HepG2 (cell line): ENCODE measurements around the gene DAB2IP. TPM values are rescaled to one million over a fixed set of nuclear protein-coding genes. Genes with fewer than 3 reads are reported as not detected.

ENCODE experiments used
- AKNA ChIP-seq: sonication (generic); formaldehyde crosslinking; IDR thresholded peaks from 2 replicates; pipeline ENCODE4 v1.4.0; 2020; ENCODE audit warnings: missing genetic modification reagents, borderline replicate concordance
- ETV5 ChIP-seq: IDR thresholded peaks from 2 replicates; pipeline ENCODE4 v1.6.1; 2018; ENCODE audit warnings: missing biosample characterization, missing genetic modification reagents, inconsistent platforms, borderline replicate concordance
- HDAC6 ChIP-seq: fragments of 200-600 bp; sonication (generic); IDR thresholded peaks from 2 replicates; pipeline ENCODE4 v1.7.0; 2017; ENCODE audit warnings: mild to moderate bottlenecking, antibody characterized with exemption, low read length, low read depth
- HNRNPL ChIP-seq: fragments of 200-400 bp; formaldehyde crosslinking; IDR thresholded peaks from 2 replicates; pipeline ENCODE4 v1.6.1; 2017; ENCODE audit warnings: mild to moderate bottlenecking, low read depth, low read length
- JDP2 ChIP-seq: sonication (generic); formaldehyde crosslinking; IDR thresholded peaks from 2 replicates; pipeline ENCODE4 v1.8.1; 2022; ENCODE audit warnings: missing genetic modification reagents, borderline replicate concordance
- KLF9 ChIP-seq: IDR thresholded peaks from 2 replicates; pipeline ENCODE4 v1.6.1; 2016; ENCODE audit warnings: low read depth
- NFIC ChIP-seq: IDR thresholded peaks from 2 replicates; pipeline ENCODE4 v1.6.1; 2012; ENCODE audit warnings: mild to moderate bottlenecking, low read length, inconsistent platforms
- NONO ChIP-seq, 2 experiments: fragments of 450-650 bp in 1 of 2; sonication (generic) in 1 of 2; formaldehyde crosslinking in 1 of 2; IDR thresholded peaks in 1 of 2; conservative IDR thresholded peaks in 1 of 2; 2 replicates each; pipeline versions ENCODE4 v1.6.1 to v1.8.0; 2017 to 2022; ENCODE audit warnings: mild to moderate bottlenecking in 1 of 2, missing genetic modification reagents in 1 of 2, moderate library complexity in 1 of 2
- NR2F6 ChIP-seq, 2 experiments: IDR thresholded peaks; 2 replicates each; pipeline ENCODE4 v1.6.1; 2016; ENCODE audit warnings: antibody characterized with exemption in 1 of 2, mild to moderate bottlenecking in 1 of 2
- PBX3 ChIP-seq: sonication (generic); formaldehyde crosslinking; IDR thresholded peaks from 2 replicates; pipeline ENCODE4 v1.8.1; 2023; ENCODE audit warnings: missing genetic modification reagents, inconsistent platforms, borderline replicate concordance
- POLR2AphosphoS5 ChIP-seq: IDR thresholded peaks from 2 replicates; pipeline ENCODE4 v1.6.1; 2012; ENCODE audit warnings: low read depth, low read length
- RAD51 ChIP-seq: fragments of 450-650 bp; IDR thresholded peaks from 2 replicates; pipeline ENCODE4 v1.6.1; 2016; ENCODE audit warnings: borderline replicate concordance
- SAFB2 ChIP-seq: sonication (generic); formaldehyde crosslinking; IDR thresholded peaks from 2 replicates; pipeline ENCODE4 v1.5.1; 2020; ENCODE audit warnings: missing genetic modification reagents, low read depth, mild to moderate bottlenecking, borderline replicate concordance
- SOX5 ChIP-seq: IDR thresholded peaks from 2 replicates; pipeline ENCODE4 v1.6.1; 2016; ENCODE audit warnings: borderline replicate concordance
- SOX6 ChIP-seq, 2 experiments: fragments of 450-650 bp in 1 of 2; sonication (generic) in 1 of 2; formaldehyde crosslinking in 1 of 2; IDR thresholded peaks; 2 replicates each; pipeline versions ENCODE4 v1.4.0 to v1.6.1; 2017 to 2020; ENCODE audit warnings: antibody characterized with exemption in 1 of 2, mild to moderate bottlenecking in 1 of 2, missing genetic modification reagents in 1 of 2
- SP5 ChIP-seq: IDR thresholded peaks from 2 replicates; pipeline ENCODE4 v1.6.1; 2016; ENCODE audit warnings: low read depth, borderline replicate concordance
- SRSF1 ChIP-seq: fragments of 200-400 bp; formaldehyde crosslinking; optimal IDR thresholded peaks from 2 replicates; pipeline ENCODE3; 2017; ENCODE audit warnings: mild to moderate bottlenecking, low read depth, low read length, moderate library complexity
- TAF1 ChIP-seq: sonication (generic); formaldehyde crosslinking; IDR thresholded peaks from 2 replicates; pipeline ENCODE4 v1.4.0; 2020; ENCODE audit warnings: missing genetic modification reagents
- TARDBP ChIP-seq: sonication (generic); formaldehyde crosslinking; IDR thresholded peaks from 2 replicates; pipeline ENCODE4 v1.8.0; 2022; ENCODE audit warnings: mild to moderate bottlenecking, missing genetic modification reagents
- TOE1 ChIP-seq: sonication (generic); formaldehyde crosslinking; IDR thresholded peaks from 2 replicates; pipeline ENCODE4 v1.4.0; 2020; ENCODE audit warnings: mild to moderate bottlenecking, missing genetic modification reagents
- ZFP82 ChIP-seq: sonication (generic); formaldehyde crosslinking; IDR thresholded peaks from 2 replicates; pipeline ENCODE4 v1.5.1; 2020; ENCODE audit warnings: mild to moderate bottlenecking, missing genetic modification reagents, borderline replicate concordance
- ZFX ChIP-seq: sonication (generic); formaldehyde crosslinking; IDR thresholded peaks from 2 replicates; pipeline ENCODE4 v1.4.0; 2020; ENCODE audit warnings: mild to moderate bottlenecking, low read depth, missing genetic modification reagents, moderate library complexity
- ZNF501 ChIP-seq: sonication (generic); formaldehyde crosslinking; IDR thresholded peaks from 2 replicates; pipeline ENCODE4 v1.5.1; 2020; ENCODE audit warnings: mild to moderate bottlenecking, moderate library complexity, missing genetic modification reagents
- ZNF614 ChIP-seq: IDR thresholded peaks from 2 replicates; pipeline ENCODE4 v1.6.1; 2018; ENCODE audit warnings: missing biosample characterization, missing genetic modification reagents, inconsistent platforms, borderline replicate concordance
- polyA plus RNA-seq, 8 experiments: library from polyadenylated mRNA; depleted of rRNA in 3 of 8; stranded (reverse) in 7 of 8; unstranded in 1 of 8; fragments of >200 nt; fragmentation: Illumina TruSeq in 4 of 8; extraction: Trizol in 4 of 8; gene quantifications; 2 replicates each; pipeline versions ENCODE4 v1.2.1 to v1.2.3, GENCODE V29; 2011 to 2016; ENCODE audit warnings: low read depth in 4 of 8, missing spikeins in 1 of 8, mixed read lengths in 1 of 8; ENCODE audit not compliant: insufficient read depth in 1 of 8
- total RNA-seq, 5 experiments: library from RNA; depleted of rRNA; stranded (reverse); fragments of >200 nt; fragmentation: Illumina TruSeq; extraction: Trizol; gene quantifications; 2 replicates each; pipeline ENCODE4 v1.2.3, GENCODE V29; 2016; ENCODE audit warnings: low read depth in 1 of 5

The DAB2IP gene
- total and polyA plus RNA-seq, 2 of the 13 experiments (the other 11 are each of a cell fraction or from before 2014, with no cell fraction given): 25.3 to 37.9 TPM

- TF ChIP-seq PBX3: no peak
- TF ChIP-seq SAFB2 (CRISPR knock-in tag): no peak
- no peak for TF ChIP-seq NR2F6 (IDR thresholded peaks at IDR 0.05)
- TF ChIP-seq NR2F6 (CRISPR knock-in tag; IDR thresholded peaks at IDR 0.05): 0 out of 2 replicates have a peak, but pooled peaks have one; percentile 34
- TF ChIP-seq SOX6 (IDR thresholded peaks at IDR 0.05): no peak
- TF ChIP-seq SOX6 (CRISPR knock-in tag; IDR thresholded peaks at IDR 0.05): peak; percentile 51; the same call in 1 of the 2 replicates
- TF ChIP-seq SP5 (CRISPR knock-in tag): 0 out of 2 replicates have a peak, but pooled peaks have one; percentile 12
- no peak for TF ChIP-seq AKNA (CRISPR knock-in tag)
- no peak for TF ChIP-seq KLF9 (CRISPR knock-in tag)
- no peak for TF ChIP-seq HDAC6
- TF ChIP-seq SOX5 (CRISPR knock-in tag): peak; percentile 22; the same call in 1 of the 2 replicates
- no peak for TF ChIP-seq ZNF614 (CRISPR knock-in tag)
- no peak for TF ChIP-seq NFIC
- no peak for TF ChIP-seq RAD51
- 0 out of 2 replicates have a peak, but pooled peaks have one; percentile 30 for TF ChIP-seq TARDBP (CRISPR knock-in tag)
- TF ChIP-seq JDP2 (CRISPR knock-in tag): no peak
- no peak for TF ChIP-seq NONO (IDR thresholded peaks at IDR 0.05)
- peak; percentile 23; the same call in 1 of the 2 replicates for TF ChIP-seq NONO (CRISPR knock-in tag; conservative IDR thresholded peaks at IDR 0.05)
- no peak for TF ChIP-seq ZFP82
- TF ChIP-seq ZFX (CRISPR knock-in tag): peak; percentile 59; the same call in 1 of the 2 replicates
- no peak for TF ChIP-seq TOE1
- 0 out of 2 replicates have a peak, but pooled peaks have one; percentile 47 for TF ChIP-seq ZNF501 (CRISPR knock-in tag)
- no peak for TF ChIP-seq ETV5 (CRISPR knock-in tag)
- TF ChIP-seq POLR2AphosphoS5: no peak
- TF ChIP-seq TAF1 (CRISPR knock-in tag): no peak
- TF ChIP-seq SRSF1: no peak
- no peak for TF ChIP-seq HNRNPL
These were observed 16.8 kb upstream of the DAB2IP start (continued) for GRCh38 chr9:121634329-121635261.
